OCI-LY3 (cell line): Measurements from ENCODE around the gene SLC12A8.

Experiments used
- H2AFZ ChIP-seq: fragments of 200-600, 300-600 bp; shearing (Covaris generic); 2 replicates; pipeline ENCODE4 v1.6.0; 2014; ENCODE audit warnings: antibody characterized with exemption, low read depth, low read length
- H3K27ac ChIP-seq: fragments of 200-600, 300-600 bp; sonication (generic); 2 replicates; pipeline ENCODE4 v1.5.1; 2014; ENCODE audit warnings: mild to moderate bottlenecking, low read length, moderate library complexity, mixed read lengths
- H3K27me3 ChIP-seq: fragments of 200-600, 300-600 bp; sonication (generic); 2 replicates; pipeline ENCODE4 v1.6.1; 2014; ENCODE audit warnings: low read depth, low read length, mixed read lengths
- H3K36me3 ChIP-seq: fragments of 200-600, 300-600 bp; sonication (generic); replicated peaks from 2 replicates; pipeline ENCODE3; 2014; ENCODE audit warnings: low read depth, low read length, mixed read lengths
- H3K4me1 ChIP-seq: fragments of 300-600, 200-600 bp; sonication (generic); 2 replicates; pipeline ENCODE4 v1.6.1; 2014; ENCODE audit warnings: low read length, mixed read lengths
- H3K4me2 ChIP-seq: fragments of 200-600, 300-600 bp; sonication (generic); 2 replicates; pipeline ENCODE4 v1.6.1; 2014; ENCODE audit warnings: low read length, mixed read lengths
- H3K4me3 ChIP-seq: fragments of 300-600, 200-600 bp; sonication (generic); 2 replicates; pipeline ENCODE4 v1.5.1; 2014; ENCODE audit warnings: antibody characterized with exemption, mild to moderate bottlenecking, low read length, moderate library complexity
- H3K79me2 ChIP-seq: fragments of 300-600, 200-600 bp; shearing (Covaris generic); 2 replicates; pipeline ENCODE4 v1.6.1; 2014; ENCODE audit warnings: mild to moderate bottlenecking, low read length, mixed read lengths
- H3K9ac ChIP-seq: fragments of 300-600, 200-600 bp; shearing (Covaris generic); 2 replicates; pipeline ENCODE4 v1.6.0; 2014; ENCODE audit warnings: mild to moderate bottlenecking, low read length, moderate library complexity
- H3K9me3 ChIP-seq: fragments of 200-600, 300-600 bp; shearing (Covaris generic); 2 replicates; pipeline ENCODE4 v1.6.1; 2014; ENCODE audit warnings: low read length, mixed read lengths; ENCODE audit not compliant: insufficient read depth
- H4K20me1 ChIP-seq: fragments of 200-600, 300-600 bp; sonication (generic); 2 replicates; pipeline ENCODE4 v1.6.1; 2016; ENCODE audit warnings: low read length, mixed read lengths; ENCODE audit not compliant: insufficient read depth
- EZH2phosphoT487 ChIP-seq: fragments of 200-600 bp; shearing (Covaris generic); IDR thresholded peaks from 2 replicates; pipeline ENCODE4 v1.6.1; 2018; ENCODE audit warnings: antibody characterized with exemption, mixed run types, low read depth
- TF ChIP-seq, protein P1 (sequence below): fragments of 200-600, 300-600 bp; sonication (generic); IDR thresholded peaks from 2 replicates; pipeline ENCODE4 v1.5.1; 2014; ENCODE audit warnings: antibody characterized with exemption, low read length, low read depth

Gene SLC12A8

DNA sequence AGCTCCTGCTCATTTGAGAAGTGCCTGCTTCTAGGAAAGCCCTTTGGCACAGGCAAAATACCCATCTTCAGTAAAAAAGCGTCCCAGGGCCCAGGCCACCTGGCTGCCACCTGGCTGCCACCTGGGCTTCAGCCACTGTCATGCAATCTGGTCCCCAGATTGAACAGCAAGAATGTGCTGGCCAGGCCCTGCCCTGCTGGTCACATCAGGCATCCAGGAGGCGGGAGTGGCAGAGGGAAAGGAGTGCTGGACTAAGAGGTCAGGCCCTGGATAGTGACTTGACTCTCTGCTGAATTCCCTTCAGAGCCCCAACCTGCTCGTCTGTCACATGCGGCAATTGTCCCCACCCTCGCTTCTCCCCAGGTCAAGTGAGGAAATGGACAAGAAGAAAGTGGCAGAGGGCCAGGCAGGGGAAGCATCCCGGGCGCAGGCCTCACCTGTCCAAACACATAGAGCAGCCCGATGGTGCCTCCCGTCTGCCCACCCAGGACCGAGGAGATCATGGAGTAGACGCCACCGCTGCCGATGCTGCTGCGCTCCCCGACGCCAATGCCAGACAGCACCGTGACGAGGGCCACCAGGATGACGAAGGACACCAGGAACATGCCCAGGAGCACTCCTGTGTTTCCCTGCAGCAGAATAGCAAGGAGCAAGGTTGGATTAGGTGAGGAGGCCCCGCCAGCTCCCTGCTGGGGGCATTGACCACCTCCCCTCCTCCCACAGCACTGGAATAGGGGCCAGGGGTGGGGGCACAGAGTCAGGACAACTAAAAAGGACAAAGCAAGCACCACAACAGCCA, 25.5 kb downstream of the SLC12A8 start:
- Histone ChIP-seq H3K36me3 (no peaks in the 10 kb centered on the region), H2AFZ (no peak overlapping the region), H3K27ac (no peak overlapping the region), H4K20me1 (no peaks in the 10 kb centered on the region), H3K27me3 (no peaks in the 10 kb centered on the region), H3K4me3 (no peak overlapping the region), H3K79me2 (no peaks in the 10 kb centered on the region), H3K4me2 (no peak overlapping the region), H3K9ac (no peak overlapping the region), H3K4me1 (peaks cover 6% of the 10 kb centered on the region), H3K9me3 (no peaks in the 10 kb centered on the region)
- no peak for TF ChIP-seq EZH2phosphoT487
- TF ChIP-seq, protein P1, sequence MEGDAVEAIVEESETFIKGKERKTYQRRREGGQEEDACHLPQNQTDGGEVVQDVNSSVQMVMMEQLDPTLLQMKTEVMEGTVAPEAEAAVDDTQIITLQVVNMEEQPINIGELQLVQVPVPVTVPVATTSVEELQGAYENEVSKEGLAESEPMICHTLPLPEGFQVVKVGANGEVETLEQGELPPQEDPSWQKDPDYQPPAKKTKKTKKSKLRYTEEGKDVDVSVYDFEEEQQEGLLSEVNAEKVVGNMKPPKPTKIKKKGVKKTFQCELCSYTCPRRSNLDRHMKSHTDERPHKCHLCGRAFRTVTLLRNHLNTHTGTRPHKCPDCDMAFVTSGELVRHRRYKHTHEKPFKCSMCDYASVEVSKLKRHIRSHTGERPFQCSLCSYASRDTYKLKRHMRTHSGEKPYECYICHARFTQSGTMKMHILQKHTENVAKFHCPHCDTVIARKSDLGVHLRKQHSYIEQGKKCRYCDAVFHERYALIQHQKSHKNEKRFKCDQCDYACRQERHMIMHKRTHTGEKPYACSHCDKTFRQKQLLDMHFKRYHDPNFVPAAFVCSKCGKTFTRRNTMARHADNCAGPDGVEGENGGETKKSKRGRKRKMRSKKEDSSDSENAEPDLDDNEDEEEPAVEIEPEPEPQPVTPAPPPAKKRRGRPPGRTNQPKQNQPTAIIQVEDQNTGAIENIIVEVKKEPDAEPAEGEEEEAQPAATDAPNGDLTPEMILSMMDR: no peak

DNA sequence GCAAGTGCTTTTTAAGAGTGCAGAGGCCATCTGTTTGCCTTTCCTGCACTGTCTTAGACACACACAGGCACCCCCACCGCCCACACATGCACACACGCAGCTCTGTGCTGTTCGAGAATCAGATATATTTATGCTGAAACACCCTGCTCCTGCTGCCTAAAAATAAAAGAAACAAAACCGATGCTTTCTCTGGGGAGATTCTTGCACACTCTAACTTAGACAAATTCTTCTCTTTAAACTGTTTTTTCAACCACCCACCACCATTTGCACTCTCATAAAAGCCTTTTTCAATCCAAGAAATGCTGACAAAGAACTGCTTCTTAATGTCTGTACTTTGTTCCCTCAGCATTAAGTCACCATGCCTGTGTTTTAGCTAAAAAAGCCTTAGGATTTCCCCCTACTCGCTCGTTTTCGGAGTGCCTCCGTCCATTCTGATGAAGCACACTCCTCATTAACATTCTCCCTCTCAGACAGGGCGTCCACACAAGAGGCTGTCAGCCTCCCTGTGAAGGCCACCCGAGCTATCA, 26.2 kb downstream of the SLC12A8 start:
- H3K9me3 ChIP-seq: no peaks in the 10 kb centered on the region
- H3K4me1 ChIP-seq: no peaks in the 10 kb centered on the region
- H3K36me3 ChIP-seq: no peaks in the 10 kb centered on the region
- TF ChIP-seq, protein P1: no peak
- no peak for TF ChIP-seq EZH2phosphoT487
- no peak overlapping the region for H3K9ac ChIP-seq
- no peak overlapping the region for H3K27ac ChIP-seq
- no peak overlapping the region for H2AFZ ChIP-seq
- no peaks in the 10 kb centered on the region for H4K20me1 ChIP-seq
- H3K4me2 ChIP-seq: no peak overlapping the region
- no peak overlapping the region for H3K4me3 ChIP-seq
- no peaks in the 10 kb centered on the region for H3K79me2 ChIP-seq
- H3K27me3 ChIP-seq: no peaks in the 10 kb centered on the region

DNA sequence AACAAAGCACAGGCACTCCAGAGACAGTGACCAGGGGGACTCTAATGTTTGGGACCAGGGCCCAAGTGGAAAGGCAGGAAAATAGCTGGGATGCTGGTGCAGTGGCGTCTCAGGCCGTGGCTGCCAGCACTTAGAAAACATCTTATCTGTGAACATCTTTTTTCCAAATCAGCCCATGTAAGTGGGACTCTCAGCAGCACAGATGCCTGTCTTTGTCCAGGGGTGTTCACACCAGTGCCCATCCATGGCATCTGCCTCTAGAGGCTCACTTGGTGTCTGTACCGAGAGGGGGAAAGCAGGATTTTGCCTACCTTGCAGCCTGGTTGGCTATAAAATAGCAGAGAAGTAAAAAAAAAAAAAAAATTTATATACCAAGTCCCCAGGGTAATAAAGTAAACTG, 26.7 kb downstream of the SLC12A8 start:
- H3K79me2 ChIP-seq: no peaks in the 10 kb centered on the region
- no peak overlapping the region for H3K4me3 ChIP-seq
- no peaks in the 10 kb centered on the region for H3K27me3 ChIP-seq
- no peak overlapping the region for H3K4me2 ChIP-seq
- no peaks in the 10 kb centered on the region for H3K36me3 ChIP-seq
- H2AFZ ChIP-seq: no peak overlapping the region
- H3K9me3 ChIP-seq: no peaks in the 10 kb centered on the region
- H3K4me1 ChIP-seq: no peaks in the 10 kb centered on the region
- no peaks in the 10 kb centered on the region for H4K20me1 ChIP-seq
- H3K27ac ChIP-seq: no peak overlapping the region
- TF ChIP-seq EZH2phosphoT487: no peak
- TF ChIP-seq, protein P1: no peak
- no peak overlapping the region for H3K9ac ChIP-seq

- no peaks in the 10 kb centered on the region for H4K20me1 ChIP-seq
- peaks cover 16% of the 10 kb centered on the region for H3K4me1 ChIP-seq
- H3K27ac ChIP-seq: no peak overlapping the region
- H3K36me3 ChIP-seq: no peaks in the 10 kb centered on the region
- no peak for TF ChIP-seq EZH2phosphoT487
- TF ChIP-seq, protein P1: no peak
- no peak overlapping the region for H3K9ac ChIP-seq
- H3K4me2 ChIP-seq: peak overlapping the region; percentile 60
- no peaks in the 10 kb centered on the region for H3K27me3 ChIP-seq
- H3K79me2 ChIP-seq: no peaks in the 10 kb centered on the region
- H2AFZ ChIP-seq: no peak overlapping the region
- no peak overlapping the region for H3K4me3 ChIP-seq
- H3K9me3 ChIP-seq: no peaks in the 10 kb centered on the region
These were observed 32.7 kb downstream of the SLC12A8 start for GRCh38 chr3:125179884-125180240.
